ENCODE results near the gene CTNNA1.
"Not testable (repeated sequence)": the region's sequence is repeated elsewhere in the genome, so short reads cannot be mapped to it uniquely, and the experiment has no call there.

The CTNNA1 gene

DNA sequence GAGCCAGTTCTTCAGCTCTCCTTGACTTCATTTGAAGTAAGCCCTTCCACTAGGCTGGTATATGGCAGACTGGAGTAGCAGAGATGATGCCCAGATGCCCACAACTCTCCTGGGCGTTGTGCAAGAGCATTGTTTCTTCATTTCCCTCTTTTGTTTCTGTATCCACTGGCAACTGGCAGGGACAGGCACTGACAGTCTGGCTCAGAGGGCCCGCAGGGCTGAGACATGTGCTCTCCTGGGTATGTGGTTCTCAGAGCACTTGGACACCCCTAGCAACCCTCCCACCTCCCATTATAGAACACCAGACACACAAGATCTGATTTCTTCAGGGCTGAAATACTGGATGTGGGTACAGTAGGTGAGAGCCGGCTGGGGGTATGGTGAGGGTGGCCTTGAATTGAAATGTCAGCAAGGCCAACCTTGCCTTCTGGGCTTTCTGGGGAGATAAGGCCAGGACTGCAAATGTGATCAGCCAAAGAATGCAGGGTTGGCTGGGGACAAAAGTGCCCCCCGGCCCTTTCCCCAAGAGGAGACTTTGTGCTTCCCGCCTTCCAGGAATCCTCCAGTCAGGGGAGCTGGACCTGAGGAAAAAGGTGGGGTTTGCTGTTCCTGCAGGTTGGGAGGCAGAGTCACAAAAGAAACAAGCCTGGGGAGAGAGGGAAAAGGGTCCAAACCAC, 28.6 kb upstream of the CTNNA1 start:
- TF ChIP-seq, protein P1, sequence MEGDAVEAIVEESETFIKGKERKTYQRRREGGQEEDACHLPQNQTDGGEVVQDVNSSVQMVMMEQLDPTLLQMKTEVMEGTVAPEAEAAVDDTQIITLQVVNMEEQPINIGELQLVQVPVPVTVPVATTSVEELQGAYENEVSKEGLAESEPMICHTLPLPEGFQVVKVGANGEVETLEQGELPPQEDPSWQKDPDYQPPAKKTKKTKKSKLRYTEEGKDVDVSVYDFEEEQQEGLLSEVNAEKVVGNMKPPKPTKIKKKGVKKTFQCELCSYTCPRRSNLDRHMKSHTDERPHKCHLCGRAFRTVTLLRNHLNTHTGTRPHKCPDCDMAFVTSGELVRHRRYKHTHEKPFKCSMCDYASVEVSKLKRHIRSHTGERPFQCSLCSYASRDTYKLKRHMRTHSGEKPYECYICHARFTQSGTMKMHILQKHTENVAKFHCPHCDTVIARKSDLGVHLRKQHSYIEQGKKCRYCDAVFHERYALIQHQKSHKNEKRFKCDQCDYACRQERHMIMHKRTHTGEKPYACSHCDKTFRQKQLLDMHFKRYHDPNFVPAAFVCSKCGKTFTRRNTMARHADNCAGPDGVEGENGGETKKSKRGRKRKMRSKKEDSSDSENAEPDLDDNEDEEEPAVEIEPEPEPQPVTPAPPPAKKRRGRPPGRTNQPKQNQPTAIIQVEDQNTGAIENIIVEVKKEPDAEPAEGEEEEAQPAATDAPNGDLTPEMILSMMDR (IDR thresholded peaks at IDR 0.05; ENCODE audit: extremely low read depth, insufficient read depth, missing control alignments) = no peak
- no peak for DNase-seq (ENCODE audit: low spot score)
- in situ Hi-C loops (cut with MboI; ENCODE audit: low pct_unique_long_range_greater_than_20kb, low sequenced_read_pairs, unreplicated experiment) = no loop called here

DNA sequence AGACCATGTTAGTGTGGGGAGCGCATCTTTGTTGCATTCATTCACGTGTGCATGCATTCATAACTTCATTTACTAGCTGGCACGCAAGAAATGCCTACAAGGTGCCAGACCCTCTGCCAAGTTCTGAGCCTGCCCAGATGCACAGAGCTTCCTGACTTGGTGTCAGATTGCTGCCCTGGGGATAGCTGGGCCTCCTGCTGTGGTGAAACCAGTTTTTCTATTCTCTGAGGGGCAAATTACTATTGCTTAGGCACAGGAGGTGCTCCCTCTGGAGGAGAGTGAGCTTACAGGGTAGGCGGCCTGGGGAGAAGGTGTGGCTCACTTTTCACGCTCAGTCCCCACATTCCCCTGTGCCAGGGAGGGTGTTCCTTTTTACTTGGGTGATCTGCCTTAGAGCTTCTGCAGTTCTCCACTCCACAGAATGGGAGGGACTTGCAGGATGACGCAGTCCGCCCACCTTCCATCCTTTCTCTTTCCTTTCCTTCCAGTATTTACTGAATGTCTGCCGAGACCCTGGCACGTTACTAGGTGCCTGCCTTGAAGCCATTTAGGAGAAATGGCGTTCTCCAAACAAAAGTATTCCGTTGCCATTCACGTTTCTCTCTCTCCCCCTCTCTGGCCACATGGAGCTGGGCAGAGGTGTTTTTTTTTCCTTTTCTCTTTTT, 27.9 kb upstream of the CTNNA1 start:
- in situ Hi-C loops (cut with MboI; ENCODE audit: low pct_unique_long_range_greater_than_20kb, low sequenced_read_pairs, unreplicated experiment) = no loop called here
- TF ChIP-seq, protein P1 (IDR thresholded peaks at IDR 0.05; ENCODE audit: extremely low read depth, insufficient read depth, missing control alignments) = peak; percentile 11
- no peak for DNase-seq (ENCODE audit: low spot score)

DNA sequence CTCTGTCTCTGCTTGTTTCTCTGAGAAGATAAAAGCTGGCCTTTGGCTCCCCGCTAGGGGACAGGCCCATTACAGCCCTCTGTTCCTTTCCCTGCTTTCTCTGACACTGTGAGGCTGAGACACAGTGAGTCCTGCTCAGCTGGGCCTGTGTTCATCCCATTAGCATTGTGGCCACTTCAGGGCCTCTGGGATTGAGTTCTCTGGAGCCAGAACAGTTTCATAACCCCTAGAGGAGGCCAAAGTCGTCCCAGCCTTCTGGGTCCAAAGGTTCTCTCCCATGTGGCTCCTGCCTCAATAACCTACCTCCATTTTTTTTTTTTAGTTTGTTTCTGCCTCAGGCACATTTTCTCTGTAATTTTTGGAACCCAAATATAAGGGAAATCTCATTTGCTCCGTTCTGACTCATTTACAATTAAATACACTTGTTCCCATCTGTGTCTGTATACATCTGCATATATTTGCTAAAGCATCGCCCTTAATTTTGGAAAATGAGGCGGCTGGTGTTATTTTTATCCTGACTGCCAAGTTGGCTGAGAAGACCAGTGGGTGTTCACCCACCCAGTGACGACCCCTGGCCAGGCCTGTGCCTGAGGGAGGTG, 27.3 kb upstream of the CTNNA1 start:
- in situ Hi-C loops (cut with MboI; ENCODE audit: low pct_unique_long_range_greater_than_20kb, low sequenced_read_pairs, unreplicated experiment) = no loop called here
- DNase-seq (ENCODE audit: low spot score) = no peak
- TF ChIP-seq, protein P1 (IDR thresholded peaks at IDR 0.05; ENCODE audit: extremely low read depth, insufficient read depth, missing control alignments) = no peak

DNA sequence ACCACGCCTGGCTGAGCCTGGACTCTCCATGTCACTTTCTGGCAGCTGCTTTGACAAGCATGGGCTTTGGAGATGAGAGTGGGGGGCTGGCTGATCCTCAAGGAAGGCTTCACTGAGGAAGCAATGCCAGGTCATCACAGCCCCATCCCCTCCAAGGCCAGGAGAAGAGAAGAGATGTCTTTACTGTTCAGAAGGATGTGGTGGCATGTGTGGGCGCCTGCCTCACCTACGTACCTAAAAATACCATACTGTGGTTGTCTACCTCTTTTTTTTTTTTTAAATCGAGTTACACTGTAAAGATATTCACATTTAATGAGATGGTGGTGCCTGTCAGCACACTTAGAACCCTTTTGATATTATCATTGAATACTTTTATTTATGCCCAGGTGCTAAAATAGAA, 26.4 kb upstream of the CTNNA1 start:
- TF ChIP-seq, protein P1 (IDR thresholded peaks at IDR 0.05; ENCODE audit: extremely low read depth, insufficient read depth, missing control alignments) = no peak
- no peak for DNase-seq (ENCODE audit: low spot score)
- in situ Hi-C loops (cut with MboI; ENCODE audit: low pct_unique_long_range_greater_than_20kb, low sequenced_read_pairs, unreplicated experiment) = no loop called here

DNA sequence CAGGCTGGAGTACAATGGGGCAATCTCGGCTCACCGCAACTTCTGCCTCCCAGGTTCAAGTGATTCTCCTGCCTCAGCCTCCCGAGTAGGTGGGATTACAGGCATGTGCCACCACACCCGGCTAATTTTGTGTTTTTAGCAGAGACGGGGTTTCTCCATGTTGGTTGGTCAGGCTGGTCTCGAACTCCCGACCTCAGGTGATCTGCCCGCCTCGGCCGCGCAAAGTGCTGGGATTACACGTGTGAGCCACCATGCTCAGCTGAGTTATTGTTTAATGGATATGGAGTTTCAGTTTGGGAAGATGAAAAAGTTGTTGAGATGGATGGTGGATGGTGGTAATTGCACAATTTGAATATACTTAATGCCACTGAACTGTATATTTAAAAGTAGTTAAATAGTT, 22.7 kb upstream of the CTNNA1 start:
- in situ Hi-C loops (cut with MboI; ENCODE audit: low pct_unique_long_range_greater_than_20kb, low sequenced_read_pairs, unreplicated experiment) = not testable (repeated sequence)

DNA sequence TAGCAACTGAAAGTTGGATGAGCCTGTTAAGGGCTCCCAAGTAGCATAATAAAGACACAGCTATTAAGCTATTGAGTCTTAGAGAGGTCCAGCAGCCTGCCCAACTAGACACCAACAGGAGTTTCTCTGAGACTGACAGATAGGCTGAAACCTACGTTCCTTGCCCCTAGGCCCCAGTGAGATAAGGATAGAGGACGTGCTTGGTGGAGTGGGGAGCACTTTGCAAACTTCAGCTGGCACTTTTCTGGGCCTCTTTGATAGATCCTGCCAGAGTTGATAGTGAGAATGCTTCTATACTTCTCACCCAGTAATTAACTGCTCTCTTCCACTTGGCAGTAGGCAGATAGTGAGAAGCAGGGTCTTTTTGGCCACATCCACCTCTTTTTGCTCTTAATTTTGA, 20.8 kb upstream of the CTNNA1 start:
- in situ Hi-C loops (cut with MboI; ENCODE audit: low pct_unique_long_range_greater_than_20kb, low sequenced_read_pairs, unreplicated experiment) = no loop called here
- no peak for DNase-seq (ENCODE audit: low spot score)
- TF ChIP-seq, protein P1 (IDR thresholded peaks at IDR 0.05; ENCODE audit: extremely low read depth, insufficient read depth, missing control alignments) = no peak

More for the DNA sequence above, 22.7 kb upstream of the CTNNA1 start:
- DNase-seq (ENCODE audit: low spot score) = not testable (repeated sequence)

DNA sequence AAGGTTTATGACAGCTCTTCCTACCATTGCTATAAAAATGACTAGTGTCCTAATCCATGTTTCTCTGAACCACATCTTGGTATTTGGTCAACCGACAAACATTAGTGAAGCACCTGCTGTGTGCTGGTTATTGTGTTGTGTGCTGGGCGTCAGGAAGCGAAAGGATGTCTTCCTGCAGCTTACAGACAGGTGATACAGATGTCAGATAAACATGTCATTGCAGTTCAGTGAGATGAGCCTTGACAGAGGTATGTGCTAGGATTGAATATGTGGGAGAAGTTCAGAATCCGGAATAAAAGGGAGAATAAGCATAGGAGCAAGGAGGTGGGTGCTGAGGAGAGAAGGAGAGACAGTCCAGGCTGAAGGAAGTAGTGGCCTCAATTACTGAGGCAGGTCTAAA, 20.3 kb upstream of the CTNNA1 start:
- TF ChIP-seq, protein P1 (IDR thresholded peaks at IDR 0.05; ENCODE audit: extremely low read depth, insufficient read depth, missing control alignments) = no peak
- DNase-seq (ENCODE audit: low spot score) = no peak
- in situ Hi-C loops (cut with MboI; ENCODE audit: low pct_unique_long_range_greater_than_20kb, low sequenced_read_pairs, unreplicated experiment) = no loop called here

Measured in GM13977 (cell line).